HepG2 (cell line): ENCODE measurements around the gene KIF15. TPM values are rescaled to one million over a fixed set of nuclear protein-coding genes. Genes with fewer than 3 reads are reported as not detected.

Source experiments
- GLI4 ChIP-seq: sonication (generic); formaldehyde crosslinking; IDR thresholded peaks from 2 replicates; pipeline ENCODE4 v1.5.1; 2020; ENCODE audit warnings: missing genetic modification reagents, mild to moderate bottlenecking, moderate library complexity, borderline replicate concordance
- HBP1 ChIP-seq: IDR thresholded peaks from 2 replicates; pipeline ENCODE4 v1.6.1; 2016; ENCODE audit warnings: low read depth, control low read depth
- IKZF5 ChIP-seq: IDR thresholded peaks from 2 replicates; pipeline ENCODE4 v1.6.1; 2018; ENCODE audit warnings: missing genetic modification reagents, mild to moderate bottlenecking, missing compliant biosample characterization
- KDM1A ChIP-seq: IDR thresholded peaks from 2 replicates; pipeline ENCODE4 v1.6.1; 2016; ENCODE audit warnings: missing compliant biosample characterization
- NAIF1 ChIP-seq: sonication (generic); formaldehyde crosslinking; IDR thresholded peaks from 2 replicates; pipeline ENCODE4 v1.5.0; 2020; ENCODE audit warnings: mild to moderate bottlenecking, missing genetic modification reagents, borderline replicate concordance
- NFYC ChIP-seq: IDR thresholded peaks from 2 replicates; pipeline ENCODE4 v1.6.1; 2016; ENCODE audit warnings: missing genetic modification reagents, missing compliant biosample characterization
- REL ChIP-seq: sonication (generic); formaldehyde crosslinking; conservative IDR thresholded peaks from 2 replicates; pipeline ENCODE4 v1.8.0; 2022; ENCODE audit warnings: mild to moderate bottlenecking, missing genetic modification reagents, moderate library complexity
- TGIF2 ChIP-seq: IDR thresholded peaks from 2 replicates; pipeline ENCODE4 v1.6.1; 2016; ENCODE audit warnings: control low read depth, missing compliant biosample characterization
- ZNF407 ChIP-seq: sonication (generic); formaldehyde crosslinking; IDR thresholded peaks from one replicate; pipeline ENCODE4 v1.5.1; 2020; ENCODE audit warnings: mild to moderate bottlenecking, missing genetic modification reagents; ENCODE audit errors: not compliant biosample characterization
- ZNF597 ChIP-seq: sonication (generic); formaldehyde crosslinking; IDR thresholded peaks from 2 replicates; pipeline ENCODE4 v1.5.0; 2020; ENCODE audit warnings: missing genetic modification reagents
- ZNF615 ChIP-seq: sonication (generic); formaldehyde crosslinking; IDR thresholded peaks from 2 replicates; pipeline ENCODE4 v1.5.0; 2020; ENCODE audit warnings: mild to moderate bottlenecking, missing genetic modification reagents, borderline replicate concordance
- polyA plus RNA-seq, 8 experiments: library from polyadenylated mRNA; depleted of rRNA in 3 of 8; stranded (reverse) in 7 of 8; unstranded in 1 of 8; fragments of >200 nt; fragmentation: Illumina TruSeq in 4 of 8; extraction: Trizol in 4 of 8; gene quantifications; 2 replicates each; pipeline versions ENCODE4 v1.2.1 to v1.2.3, GENCODE V29; 2011 to 2016; ENCODE audit warnings: low read depth in 4 of 8, missing spikeins in 1 of 8, mixed read lengths in 1 of 8; ENCODE audit not compliant: insufficient read depth in 1 of 8
- total RNA-seq, 5 experiments: library from RNA; depleted of rRNA; stranded (reverse); fragments of >200 nt; fragmentation: Illumina TruSeq; extraction: Trizol; gene quantifications; 2 replicates each; pipeline ENCODE4 v1.2.3, GENCODE V29; 2016; ENCODE audit warnings: low read depth in 1 of 5

The KIF15 gene
- total and polyA plus RNA-seq, 2 of the 13 experiments (the other 11 are each of a cell fraction or from before 2014, with no cell fraction given): 4.8 to 33.8 TPM

- TF ChIP-seq HBP1 (CRISPR knock-in tag) (peak; percentile 63; the same call in 1 of the 2 replicates), ZNF615 (CRISPR knock-in tag) (no peak), ZNF407 (CRISPR knock-in tag) (peak; percentile 46), NAIF1 (peak; percentile 76; the same call in 1 of the 2 replicates), NFYC (peak; percentile 66), IKZF5 (CRISPR knock-in tag) (peak; percentile 88), KDM1A (CRISPR knock-in tag) (no peak), GLI4 (no peak), ZNF597 (CRISPR knock-in tag) (no peak), REL (CRISPR knock-in tag) (no peak), TGIF2 (CRISPR knock-in tag) (peak; percentile 58; the same call in 1 of the 2 replicates)
Measured at GRCh38 chr3:44729384-44729910, 32.1 kb upstream of the KIF15 start, which contains the start of gene ZNF501 (continued).
